Measurements from ENCODE around the gene PNPLA7.
A peak's percentile ranks its signal among the peaks of the same experiment; 100 is the strongest.

The PNPLA7 gene

DNA sequence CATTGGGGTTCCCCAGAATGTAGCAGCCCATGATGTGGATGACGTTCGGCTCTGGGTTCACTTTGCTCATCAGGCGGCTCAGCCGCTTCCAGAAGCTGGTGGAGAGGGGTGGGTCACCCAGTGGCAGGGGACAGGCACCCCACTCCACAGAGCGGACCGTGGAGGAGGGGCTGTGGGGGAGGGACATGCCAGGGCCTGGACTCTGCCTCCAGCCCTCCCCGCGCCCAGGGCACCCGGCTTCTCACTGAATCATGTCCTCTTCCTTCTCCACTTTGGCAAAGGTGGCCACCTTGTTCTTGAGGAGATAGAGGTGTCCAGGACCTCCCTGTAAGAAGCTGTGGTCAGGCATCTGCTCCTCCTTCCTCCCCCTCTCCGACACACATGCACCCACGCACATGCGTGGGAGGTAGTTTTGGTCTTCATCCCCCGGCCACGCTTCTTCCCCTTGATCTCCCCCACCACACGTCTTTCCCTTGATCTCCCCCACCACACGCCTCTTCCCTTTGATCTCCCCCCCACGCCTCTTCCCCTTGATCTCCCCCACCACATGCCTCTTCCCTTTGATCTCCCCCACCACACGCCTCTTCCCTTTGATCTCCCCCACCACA, 100.2 kb downstream of the PNPLA7 start:
- DNase-seq (ENCODE audit: low read depth), result no peak

DNA sequence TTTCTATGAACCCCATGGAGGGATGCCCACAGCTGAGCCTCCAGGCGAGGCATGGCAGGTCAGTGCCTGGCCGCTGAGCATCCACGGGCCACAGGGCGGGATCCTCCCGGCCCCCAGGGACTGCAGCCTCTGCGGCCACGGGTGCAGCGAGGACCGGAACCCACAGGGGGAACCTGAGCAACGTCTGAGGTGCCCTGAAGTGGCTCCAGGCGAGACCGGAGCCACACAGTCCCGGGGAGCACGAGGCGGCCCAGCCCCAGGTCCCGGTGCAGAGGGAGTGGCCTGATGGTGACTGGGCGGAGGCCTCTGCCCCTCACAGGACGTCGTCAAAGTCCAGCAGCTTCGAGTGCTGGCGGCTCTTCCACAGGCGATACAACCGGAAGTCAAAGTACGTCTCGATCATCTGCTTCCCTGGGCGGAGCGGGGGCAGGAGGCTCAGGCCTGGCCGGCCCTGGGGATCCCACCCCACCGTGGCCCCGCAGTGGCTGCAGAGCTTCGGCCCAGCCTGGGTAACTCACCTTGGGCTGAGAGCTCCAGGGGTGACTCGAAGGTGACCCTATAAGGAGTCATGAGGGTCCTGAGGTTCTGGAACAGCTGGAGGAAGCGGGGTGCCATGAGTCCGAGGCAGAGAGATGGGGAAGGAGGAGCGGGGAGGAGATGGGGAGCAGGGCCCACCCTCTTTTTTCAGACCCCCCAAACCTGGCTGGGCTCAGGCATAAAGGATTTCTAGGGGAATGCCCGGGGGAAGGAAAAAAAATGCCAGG, 100.9 kb downstream of the PNPLA7 start:
- no peak for DNase-seq (ENCODE audit: low read depth)

DNA sequence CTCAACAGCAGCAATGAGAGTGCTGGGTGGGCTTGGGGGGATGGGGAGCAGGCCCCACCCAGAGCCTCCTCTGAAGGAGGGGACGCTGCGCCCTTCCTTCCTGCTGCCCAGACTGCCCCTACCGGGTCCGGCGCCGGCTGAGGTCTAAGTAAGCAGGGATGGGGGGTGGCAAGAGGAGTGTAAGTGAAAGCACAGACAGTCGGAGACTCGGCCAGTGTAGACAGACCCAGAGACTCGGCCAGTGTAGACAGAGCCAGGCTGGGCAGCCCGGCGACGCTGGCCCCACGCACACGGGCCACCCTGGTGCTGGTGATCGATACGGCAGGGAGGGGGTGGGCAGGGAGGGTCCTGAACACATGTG, 101.6 kb downstream of the PNPLA7 start:
- DNase-seq (ENCODE audit: low read depth), result no peak

DNA sequence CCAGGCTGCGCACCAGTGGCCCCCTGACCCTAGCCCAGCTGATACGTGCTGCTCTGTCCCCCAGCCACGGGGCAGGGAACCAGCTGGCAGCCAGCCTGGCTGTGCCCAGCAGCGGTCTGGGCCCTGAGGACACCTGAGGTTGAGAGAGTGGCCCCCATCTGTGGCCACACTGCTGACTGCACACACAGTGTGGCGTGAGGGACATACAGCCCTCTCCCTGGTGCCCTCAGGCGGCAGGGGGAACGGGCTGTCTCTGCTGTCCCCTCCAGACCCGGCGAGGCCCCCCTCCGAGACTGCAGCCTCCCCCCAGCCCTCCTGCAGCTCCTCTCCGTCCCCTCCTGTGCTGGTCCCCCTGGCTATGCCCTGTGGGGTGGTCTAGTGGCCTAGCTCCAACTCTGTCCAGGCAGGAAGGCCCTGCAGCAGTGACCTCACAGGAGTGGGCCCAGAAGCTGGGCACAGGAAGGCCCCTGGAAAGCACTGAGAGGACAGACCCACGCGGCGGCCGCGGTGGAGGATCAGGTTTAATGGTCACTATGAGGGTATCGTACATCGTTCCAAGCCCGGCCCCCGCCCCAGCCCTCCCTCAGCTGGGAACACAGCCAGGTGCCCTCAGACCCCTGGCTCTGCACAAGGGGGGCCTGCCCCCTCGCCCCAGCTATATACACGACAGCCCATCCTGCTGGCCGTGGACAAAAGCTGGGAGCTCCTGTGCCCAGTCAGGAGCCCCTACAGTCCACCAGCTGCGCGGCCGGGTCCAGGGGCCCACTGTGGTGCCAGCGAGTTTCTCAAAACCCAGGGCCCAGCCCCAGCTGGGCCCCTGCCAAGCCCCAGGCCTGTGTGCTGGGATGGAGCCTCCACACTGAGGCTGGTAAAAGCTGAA, 102.2 kb downstream of the PNPLA7 start:
- no peak for DNase-seq (ENCODE audit: low read depth)

DNA sequence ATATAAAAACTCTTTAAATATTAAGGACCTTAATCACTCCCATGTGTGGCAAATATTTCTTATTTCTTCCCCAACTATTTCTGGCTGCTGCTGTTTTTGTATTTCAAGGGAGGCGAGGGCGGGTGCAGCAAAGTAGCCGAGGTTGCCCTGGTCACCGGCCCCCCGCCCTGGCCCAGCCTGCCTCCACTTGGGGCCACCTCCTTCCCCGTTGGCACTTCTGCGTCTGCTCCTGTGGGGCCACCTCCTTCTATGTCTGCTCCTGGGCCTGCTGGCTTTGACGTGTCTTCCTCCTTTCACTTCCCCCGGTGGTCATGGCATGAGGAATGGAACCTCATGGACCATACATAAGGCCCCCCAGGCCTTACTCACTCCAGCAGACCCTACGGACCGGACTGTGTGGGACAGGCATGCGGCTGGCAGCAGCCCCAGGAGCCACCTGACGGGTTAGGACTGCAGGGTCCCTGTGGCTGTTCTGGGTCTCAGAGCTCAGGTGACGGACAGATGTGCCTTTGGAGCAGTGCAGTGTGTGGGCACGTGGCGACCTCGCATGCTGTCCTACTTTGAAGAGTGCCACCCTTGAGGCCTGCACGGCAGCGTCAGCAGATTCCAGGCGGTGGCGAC, 103.2 kb downstream of the PNPLA7 start:
- DNase-seq (ENCODE audit: low read depth), result no peak

DNA sequence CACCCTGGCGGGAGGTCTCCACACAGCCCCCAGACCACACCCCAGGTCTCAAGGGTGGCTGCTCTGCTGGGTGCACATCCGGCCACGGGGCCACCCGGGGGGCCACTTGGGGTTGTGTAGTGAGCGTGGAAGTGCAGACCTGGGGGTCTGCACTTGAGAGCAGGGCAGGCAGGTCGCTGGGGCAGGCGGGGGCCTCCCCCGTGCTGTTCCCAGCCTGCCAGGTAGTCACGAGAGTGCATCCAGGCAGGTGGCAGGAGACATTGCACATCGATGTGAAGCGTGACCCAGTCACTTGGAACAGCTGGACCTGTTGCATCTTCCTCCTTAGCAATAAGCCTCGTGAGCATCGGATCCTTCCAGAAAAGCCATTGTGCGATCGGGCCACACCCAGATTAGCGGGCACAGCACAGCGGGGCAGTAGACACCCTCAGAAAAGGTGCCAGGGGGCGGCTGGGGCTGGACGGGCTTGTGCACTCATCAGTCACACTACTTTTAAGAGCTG, 104.2 kb downstream of the PNPLA7 start:
- DNase-seq (ENCODE audit: low read depth), result no peak

DNA sequence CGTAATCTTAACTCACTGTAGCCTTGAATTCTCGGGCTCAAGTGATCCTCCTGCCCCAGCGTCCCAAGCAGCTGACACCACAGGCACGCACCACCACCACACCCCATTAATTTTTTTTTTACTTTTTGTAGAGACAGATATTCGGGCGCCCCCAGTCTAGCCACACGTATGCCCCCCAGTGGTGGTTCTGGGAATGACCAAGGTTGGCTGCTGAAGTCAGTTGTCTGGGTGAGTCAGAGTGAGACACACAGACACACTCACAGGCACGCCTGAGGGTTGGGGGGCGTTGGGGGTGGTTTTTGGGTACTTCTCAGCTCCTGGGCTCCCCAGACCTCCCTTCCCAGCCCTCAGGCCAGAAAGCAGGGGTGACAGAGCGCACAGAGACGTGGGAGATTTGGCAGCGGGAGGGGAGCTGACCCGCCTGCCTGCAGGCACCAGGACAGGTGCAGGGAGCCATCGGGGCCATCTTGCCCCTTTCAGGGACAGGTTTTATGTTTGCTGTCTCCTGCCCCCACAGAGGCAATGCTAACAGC, 104.9 kb downstream of the PNPLA7 start:
- peak; percentile 33 for DNase-seq (ENCODE audit: low read depth)

DNA sequence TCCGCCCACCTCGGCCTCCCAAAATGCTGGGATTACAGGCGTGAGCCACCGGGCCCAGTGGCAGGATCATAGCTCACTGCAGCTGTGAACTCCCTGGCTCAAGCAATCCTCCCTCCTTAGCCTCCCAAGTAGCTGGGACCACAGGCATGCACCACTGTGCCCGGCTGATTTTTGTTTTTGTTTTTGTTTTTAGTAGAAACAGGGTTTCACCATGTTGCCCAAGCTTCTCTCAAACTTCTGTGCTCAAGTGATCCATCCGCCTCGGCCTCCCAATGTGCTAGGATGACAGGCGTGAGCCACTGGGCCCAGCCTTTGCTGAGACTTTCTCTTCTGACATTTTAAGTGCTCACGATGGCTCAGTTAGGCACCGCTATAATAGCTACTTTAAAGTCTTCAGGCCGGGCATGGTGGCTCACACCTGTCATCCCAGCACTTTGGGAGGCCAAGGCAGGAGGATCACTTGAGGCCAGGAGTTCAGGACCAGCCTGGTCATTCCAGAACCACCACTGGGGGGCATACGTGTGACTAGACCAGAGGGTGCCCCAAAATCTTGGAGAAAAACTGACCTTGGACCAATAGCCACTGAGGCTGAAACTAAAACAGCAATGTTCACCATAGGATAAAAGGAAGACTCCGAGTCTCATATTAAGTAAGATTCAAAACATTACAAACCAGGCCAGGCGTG, 106.0 kb downstream of the PNPLA7 start:
- no peak for DNase-seq (ENCODE audit: low read depth)

DNA sequence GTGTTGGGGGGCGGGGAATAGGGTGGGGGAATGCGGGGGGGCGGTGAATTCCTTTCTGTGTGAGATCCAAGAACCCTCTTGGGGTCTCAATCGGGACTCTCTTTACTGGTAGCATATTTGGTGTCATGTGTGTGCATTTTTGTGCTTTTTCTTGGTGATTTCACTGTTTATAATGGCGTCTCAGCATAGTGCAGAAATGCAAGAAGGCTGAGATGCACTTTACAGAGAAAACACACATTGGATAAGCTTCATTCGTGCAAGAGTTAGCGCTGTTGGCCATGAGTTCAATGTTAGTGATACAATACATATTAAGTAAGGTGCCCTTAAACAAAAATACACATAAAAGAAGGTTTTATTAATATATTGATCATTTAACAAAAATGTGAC, 108.3 kb downstream of the PNPLA7 start:
- DNase-seq (ENCODE audit: low read depth), result no peak

DNA sequence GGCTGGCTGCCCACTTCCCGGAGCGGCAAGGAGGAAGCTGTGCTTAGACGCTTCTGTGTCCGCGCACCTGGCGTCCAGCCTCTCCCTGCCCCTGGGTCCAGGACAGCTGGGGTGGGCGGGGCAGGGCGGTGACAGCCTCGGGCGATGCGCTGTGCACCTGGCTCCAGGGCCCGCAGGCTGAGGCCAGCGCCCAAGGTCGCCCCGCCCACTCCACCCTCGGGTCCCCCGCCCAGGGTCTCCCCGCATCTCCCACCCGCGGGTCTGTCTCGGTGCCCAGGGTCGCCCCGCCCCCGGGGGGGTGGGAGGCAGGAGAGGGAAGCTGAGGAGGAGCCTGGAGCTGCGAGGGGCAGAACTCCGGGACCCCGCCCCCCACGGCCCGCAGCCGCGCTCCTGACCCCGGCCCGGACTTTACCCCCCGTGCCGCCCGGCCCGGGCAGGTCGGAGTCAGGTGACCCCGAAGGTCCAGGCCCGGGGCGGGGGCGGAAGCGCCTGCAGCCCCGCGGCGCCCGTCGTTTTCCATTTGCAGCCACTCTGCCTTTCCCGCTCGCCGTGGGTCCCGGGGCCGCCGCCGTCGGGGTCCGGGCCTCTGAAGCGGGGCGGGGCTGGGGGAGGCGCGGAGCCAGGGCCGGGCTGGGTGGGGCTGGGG, 108.8 kb downstream of the PNPLA7 start, which contains the start of gene ENTPD8:
Gene ENTPD8, minus strand, starts transcription at position 69 of the 646 bp plus-strand sequence. CDS start 3,072 bp downstream, outside the sequence.
- DNase-seq (ENCODE audit: low read depth), result no peak

DNA sequence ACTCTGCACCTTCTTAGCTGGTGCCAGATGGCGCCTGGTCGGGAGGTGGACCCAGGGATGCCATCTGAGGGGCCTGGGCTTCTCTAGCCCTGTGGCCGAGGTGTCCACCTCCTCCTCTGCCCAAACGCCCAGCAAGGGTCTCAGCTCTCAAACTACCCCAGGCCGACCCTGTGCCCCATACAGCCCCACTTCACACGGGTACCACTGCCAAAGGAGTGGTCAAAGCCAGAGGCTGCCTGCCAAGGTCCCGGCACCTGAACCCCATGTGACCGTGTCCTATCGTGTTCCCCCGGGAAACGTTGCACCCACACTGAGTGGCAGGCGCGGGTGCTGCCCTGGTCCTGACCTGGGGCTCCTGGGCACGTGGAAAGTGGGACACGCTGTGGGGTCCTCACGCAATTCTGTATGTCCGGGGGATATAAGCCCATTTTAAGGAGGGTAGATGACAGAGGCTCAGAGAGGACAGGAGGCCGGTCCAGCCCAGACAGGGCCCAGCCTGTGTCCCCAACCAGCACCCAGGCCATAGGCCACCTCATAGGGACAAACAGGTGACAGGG, 111.0 kb downstream of the PNPLA7 start:
- no peak for DNase-seq (ENCODE audit: low read depth)

DNA sequence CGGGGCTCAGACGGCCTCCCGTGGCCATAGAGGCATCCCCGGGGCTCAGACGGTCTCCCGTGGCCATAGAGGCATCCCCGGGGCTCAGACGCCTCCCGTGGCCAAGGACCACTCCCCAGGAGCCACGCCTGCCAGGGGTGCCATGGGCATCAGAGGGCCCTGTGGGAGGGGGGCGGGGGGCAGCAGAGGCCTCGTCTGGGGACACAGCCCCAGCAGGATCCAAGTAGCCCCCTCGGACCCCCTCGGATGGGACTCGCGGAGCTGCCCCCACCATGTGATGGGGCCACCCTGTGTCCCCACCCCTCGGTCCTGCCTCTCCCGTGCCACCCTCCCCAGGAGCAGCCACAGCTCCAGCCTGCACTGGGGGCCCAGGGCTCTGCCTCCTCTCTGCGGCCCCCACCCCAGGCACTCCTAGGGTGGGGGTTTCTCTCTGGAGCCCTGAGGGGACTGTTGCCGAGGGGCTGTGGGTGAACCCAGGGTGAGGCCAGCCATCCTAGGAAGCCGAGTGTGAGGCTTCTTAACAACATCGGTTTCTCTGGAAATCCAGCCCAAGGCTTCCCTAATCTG, 111.5 kb downstream of the PNPLA7 start:
- DNase-seq (ENCODE audit: low read depth), result no peak

DNA sequence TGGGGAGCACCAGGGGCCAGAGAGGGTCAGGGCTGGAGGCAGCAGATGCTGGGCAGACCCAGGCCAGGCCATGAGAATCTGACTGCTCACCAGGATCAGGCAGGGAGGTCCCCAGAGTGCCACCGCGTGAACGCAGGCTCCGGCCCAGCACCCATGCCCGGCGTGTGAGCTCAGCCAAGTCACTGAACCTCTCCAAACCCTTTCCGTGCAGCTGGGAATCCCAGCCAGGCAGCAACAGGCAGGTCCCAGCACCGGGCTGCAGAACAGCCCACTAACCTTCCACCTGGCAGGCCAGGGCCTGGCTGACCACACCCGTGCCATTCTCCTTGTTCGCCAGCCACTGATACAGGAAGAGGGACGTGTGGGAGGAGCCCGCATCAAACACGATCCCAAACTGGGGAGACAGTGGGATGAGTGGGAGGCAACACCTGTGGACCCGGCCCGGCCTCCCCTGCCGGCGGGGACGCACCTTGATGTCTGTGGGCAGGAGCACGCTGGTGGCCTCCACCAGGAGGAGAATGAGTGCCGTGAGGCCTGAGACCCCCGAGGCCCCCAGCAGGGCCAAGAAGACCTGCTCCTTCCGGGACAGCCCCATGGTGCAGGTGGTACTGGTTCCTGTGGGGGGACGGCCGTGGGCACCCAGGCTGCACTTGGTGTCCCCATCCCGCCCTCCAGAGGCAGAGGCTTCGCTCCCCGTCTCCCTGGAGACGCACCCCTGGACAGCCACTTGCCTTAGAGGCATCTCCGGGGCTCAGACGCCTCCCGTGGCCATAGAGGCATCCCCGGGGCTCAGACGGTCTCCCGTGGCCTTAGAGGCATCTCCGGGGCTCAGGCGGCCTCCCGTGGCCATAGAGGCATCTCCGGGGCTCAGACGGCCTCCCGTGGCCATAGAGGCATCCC, 112.3 kb downstream of the PNPLA7 start:
- no peak for DNase-seq (ENCODE audit: low read depth)

DNA sequence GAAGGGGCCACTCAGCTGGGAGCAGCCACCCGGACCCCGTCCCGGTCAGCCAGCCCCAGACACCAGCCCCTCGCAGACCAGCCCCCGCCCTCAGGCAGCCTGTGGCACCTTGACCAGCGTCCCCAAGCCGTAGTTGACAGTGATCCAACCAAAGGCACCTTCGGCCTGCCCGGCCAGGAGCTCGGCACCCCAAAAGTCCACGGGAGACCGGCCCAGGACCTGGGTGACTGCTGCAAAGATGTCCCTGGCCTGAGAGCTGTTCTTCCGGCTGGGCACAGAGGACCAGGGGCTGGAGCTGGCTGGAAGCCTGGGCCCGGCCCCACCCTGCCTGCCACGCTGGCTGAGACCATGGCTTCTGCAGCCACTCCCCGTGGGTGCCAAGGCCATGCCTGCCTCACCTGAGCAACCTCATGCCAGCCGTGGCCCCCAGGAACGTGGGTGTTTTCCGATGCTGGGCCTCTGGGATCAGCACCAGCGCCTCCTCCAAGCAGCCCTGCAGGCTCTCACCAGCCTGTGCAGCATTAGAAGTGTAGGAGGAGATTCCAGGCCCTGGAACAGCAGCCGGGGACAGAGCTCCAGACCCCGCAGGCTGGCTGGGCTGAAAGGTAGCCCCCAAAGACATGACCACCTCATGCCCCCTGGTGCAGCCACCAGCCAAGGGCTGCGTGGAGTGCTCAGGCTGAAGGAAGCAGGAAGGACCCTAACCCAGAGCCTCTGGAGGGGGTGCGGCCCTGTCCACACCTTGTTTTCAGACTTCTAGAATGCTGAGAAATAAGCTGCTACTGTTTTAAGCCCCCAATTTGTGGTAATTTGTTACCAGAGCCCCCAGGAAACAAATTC, 113.2 kb downstream of the PNPLA7 start:
- DNase-seq (ENCODE audit: low read depth), result no peak

DNA sequence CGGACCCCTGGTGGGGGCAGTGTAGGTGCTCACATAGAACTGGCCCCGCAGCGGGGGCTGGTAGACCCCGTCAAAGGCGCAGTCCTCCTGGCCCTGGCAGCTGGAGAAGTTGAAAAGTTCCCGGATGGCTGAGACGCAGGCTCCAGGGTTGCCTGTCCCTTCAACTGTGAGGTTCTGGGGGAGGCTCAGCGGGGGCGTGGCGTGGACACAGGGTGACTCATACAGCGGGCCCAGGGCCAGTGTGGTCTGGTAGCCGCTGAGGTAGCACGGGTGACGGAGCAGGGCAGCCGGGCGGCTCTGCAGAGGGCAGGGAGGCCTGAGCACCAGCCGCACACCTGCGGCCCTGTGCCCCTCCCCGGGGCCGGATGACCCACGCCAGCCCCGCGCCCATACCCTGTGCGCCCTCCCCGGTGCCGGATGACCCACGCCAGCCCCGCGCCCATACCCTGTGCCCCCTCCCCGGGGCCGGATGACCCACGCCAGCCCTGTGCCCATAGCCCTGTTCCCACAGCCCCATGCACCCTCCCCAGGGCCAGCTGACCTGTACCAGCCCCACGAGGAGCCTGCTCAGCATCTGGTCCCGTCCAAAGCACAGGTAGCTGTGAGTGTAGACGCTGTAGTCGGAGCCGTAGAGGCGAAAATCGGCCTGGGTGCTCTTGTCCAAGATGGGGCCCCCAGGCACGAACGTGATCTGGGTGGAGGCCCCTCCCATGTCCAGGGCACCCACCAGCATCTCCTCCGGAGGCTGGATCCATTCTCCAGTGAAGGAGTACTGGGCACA, 114.0 kb downstream of the PNPLA7 start:
- DNase-seq (ENCODE audit: low read depth), result peak; percentile 34

DNA sequence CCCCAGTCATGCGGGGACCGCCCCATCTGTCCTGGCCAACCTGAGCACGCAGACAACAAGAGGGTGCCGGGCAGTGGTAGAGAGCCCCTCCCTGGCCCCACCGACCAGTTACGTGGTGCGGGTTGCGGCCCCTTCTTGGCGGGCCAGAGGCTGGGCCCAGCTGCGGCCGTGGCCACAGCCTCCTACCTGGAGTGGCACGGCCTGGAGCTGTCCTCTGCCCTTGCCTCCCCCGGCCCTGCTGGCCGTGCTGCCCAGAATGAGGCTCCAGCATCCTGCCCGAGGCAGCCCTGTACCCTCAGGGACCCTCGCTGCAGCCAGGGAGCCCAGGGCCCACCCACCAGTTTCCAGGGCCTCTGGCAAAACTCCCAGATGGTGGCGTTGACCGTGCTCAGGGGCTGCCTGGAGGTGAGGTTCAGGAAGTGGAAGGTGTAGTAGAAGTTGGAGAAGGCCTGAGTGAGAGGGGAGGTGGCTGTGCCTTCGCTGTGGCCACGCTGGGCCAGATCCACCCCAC, 114.8 kb downstream of the PNPLA7 start:
- no peak for DNase-seq (ENCODE audit: low read depth)
